Hair follicle dermal papilla cell (primary cell): Measurements from ENCODE around the gene HAX1. TPM values are rescaled to one million over a fixed set of nuclear protein-coding genes. Genes with fewer than 3 reads are reported as not detected.

ENCODE experiments used
- small RNA-seq: library from RNA; depleted of rRNA; stranded (forward); fragments of <200 nt; gene quantifications from one replicate; pipeline ENCODE3, GENCODE V24; 2012
- total RNA-seq: library from RNA; depleted of rRNA; stranded (reverse); fragments of >200 nt; gene quantifications from 2 replicates; pipeline ENCODE4 v1.2.3, GENCODE V29; 2012

HAX1 gene
- total RNA-seq: 108 and 112 TPM in 2 replicates

DNA sequence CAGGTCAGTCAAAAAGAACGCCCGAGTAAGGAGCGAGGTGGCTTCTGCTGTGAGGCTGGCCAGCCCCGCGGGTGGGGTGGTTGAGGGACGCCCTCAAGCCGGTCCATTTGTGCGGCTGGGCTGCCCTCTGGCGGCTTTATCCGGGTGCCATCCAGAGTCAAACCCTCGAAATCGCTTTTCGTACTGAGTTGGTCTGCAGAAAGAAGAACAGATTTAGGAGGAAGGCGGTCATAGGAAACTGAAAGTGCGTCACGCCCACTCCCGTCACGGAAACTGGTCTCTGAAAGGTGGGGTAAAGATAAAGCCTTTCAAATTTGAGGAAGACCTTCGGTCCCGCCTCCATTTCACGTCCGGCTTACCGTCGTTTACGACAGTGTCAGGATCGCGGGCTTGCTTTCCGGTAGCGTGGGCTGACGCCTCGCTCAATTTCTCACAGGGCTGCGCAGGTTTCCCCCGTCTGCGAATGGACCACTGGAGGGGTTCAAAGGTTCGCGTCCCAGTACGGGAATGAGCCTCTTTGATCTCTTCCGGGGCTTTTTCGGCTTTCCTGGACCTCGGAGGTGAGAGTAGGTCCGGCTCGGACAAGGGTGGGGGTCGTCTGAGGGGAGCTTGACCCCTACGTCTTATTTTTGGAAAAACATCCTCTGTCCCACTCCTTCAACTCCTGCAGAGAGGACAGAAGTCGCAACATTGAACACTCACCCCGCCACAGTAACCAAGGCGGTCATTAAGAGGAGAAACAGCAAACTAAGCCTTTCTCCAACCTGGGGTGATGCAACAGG is at the start of gene HAX1:
Gene HAX1, plus strand, starts transcription at position 413 of the 782 bp plus-strand sequence. Its CDS starts 95 bp downstream, at position 508.

DNA sequence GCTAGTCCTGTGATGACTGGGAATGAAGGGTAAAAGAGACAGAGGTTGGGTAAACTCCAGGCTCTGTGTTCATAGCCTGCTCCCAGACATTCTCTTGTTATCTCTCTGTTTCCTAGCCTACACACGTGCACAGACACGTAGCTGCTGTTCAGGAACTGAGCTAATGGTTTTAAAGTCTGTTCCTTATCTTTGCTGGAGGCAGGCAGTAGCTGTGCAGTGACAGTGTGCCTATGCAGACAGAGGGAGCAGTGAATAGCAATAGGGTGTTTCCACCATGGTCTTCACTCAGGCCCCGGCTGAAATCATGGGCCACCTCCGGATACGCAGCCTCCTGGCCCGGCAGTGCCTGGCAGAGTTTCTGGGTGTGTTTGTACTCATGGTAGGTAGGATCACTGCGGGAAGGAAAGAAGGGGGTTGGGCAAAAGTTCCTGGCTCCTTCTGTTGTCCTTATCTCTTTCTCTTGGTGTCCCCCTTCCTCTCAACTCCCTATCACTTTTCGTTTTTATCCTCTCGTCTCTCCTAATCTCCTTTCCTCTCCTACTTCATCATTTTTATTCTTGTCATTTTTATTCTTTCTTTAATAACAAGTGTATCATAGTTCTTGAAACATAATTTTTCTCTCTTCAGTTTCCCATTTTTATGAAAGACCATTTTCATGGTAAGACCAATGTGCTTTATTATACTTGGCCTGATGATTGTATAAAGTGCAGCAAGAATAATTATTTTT is 48.6 kb downstream of the HAX1 start, which contains the start of gene AQP10:
Gene AQP10, plus strand, starts transcription at position 212 of the 727 bp plus-strand sequence. Its CDS starts 63 bp downstream, at position 275.

DNA sequence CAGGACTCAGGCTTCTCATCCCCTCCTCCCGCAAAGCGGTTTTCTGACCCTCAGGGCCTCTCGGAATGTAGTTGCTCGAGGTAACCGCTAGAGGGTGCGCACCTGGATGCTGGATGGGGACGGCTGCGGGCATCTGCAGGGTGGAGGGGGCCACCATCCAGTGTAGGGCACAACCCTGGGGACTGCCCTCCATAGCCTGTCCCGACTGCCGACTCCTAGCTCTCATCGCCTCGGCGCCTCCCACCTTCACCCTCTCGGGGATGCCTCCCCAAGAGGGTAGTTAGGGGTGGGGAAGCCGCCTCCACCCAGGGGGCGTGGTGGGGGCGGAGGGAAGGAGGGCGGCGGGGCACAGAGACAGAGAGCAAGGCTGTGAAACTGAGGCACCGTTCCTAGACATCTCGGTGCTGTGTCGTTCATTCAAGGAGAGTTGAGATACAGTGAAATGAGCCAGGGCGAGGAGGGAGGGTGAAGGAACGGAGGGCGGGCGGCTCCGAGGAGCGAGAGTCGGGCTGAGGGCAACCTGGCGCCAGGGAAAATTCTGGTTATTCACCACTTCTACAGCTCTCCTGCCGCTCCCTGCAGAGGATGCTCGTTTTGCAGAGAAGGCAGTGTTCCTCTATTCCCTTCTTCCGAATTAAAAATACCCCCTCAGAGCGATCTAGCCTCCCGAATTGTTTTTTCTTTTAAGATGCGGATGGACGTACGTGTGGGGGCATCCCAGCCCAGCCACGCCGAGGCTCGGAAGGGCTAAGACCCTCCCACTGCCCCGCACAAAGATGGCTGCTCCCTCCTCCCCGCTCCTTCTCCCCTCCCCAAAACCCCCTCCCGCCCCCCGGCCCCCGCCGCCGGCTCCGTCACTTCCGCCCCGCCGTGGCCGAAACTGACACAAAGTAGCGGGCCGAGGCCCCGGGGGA is 52.5 kb downstream of the HAX1 start, which contains the start of gene ATP8B2:
Gene ATP8B2, plus strand, starts transcription at position 857 of the 914 bp plus-strand sequence. CDS start 2,617 bp downstream, outside the sequence.

Small RNA genes within 50 kb of the gene (small RNA-seq; reads per million reads assigned to genes)
- gene RF00273: not detected
- gene RNU6-121P: not detected
- gene RNU6-239P: not detected
- gene SNORA58B: not detected

Other genes with a start within 250 kb of the HAX1 start
- gene NUP210L, start 117.6 kb upstream of the HAX1 start, total RNA-seq: 0.12 and 0.16 TPM in 2 replicates
- gene TPM3, start 80.5 kb upstream of the HAX1 start, total RNA-seq: 350 and 426 TPM in 2 replicates
- gene CFAP141, start 66.3 kb upstream of the HAX1 start, total RNA-seq: not detected in 2 replicates
- gene UBAP2L, start 51.7 kb upstream of the HAX1 start, total RNA-seq: 126 and 137 TPM in 2 replicates
- gene AQP10, start 48.5 kb downstream of the HAX1 start, total RNA-seq: not detected in 2 replicates
- gene ATP8B2, start 52.9 kb downstream of the HAX1 start, total RNA-seq: 283 and 305 TPM in 2 replicates
- 25.7 and 29.7 TPM in 2 replicates for gene IL6R, start 132.7 kb downstream of the HAX1 start, total RNA-seq
- gene TDRD10, start 229.6 kb downstream of the HAX1 start, total RNA-seq: not detected in 2 replicates
- 0.12 TPM in 1 of 2 replicates, not detected in the other for gene SHE, start 229.8 kb downstream of the HAX1 start, total RNA-seq